ENCODE data around the gene GRAMD2B. TPM values are rescaled to one million over a fixed set of nuclear protein-coding genes. Genes with fewer than 3 reads are reported as not detected.

GRAMD2B gene
- total and polyA plus RNA-seq, 2 of the 8 experiments (the other 6 are each of a cell fraction or from before 2014, with no cell fraction given): 6.4 to 9.4 TPM

GRCh38 chr5:126417178-126417577 lies 6.0 kb upstream of the GRAMD2B start (continued):
- TF ChIP-seq EGR1 (IDR thresholded peaks at IDR 0.05; ENCODE audit: borderline replicate concordance, low read depth, low read length) (no peak), MAX (IDR thresholded peaks at IDR 0.05) (no peak)

Data from H1 (cell line).